Measurements from ENCODE around the gene CNKSR3. TPM values are rescaled to one million over a fixed set of nuclear protein-coding genes. Genes with fewer than 3 reads are reported as not detected.

Gene CNKSR3
- total RNA-seq, 1 experiment from 2014 or later = 5.6 TPM

DNA sequence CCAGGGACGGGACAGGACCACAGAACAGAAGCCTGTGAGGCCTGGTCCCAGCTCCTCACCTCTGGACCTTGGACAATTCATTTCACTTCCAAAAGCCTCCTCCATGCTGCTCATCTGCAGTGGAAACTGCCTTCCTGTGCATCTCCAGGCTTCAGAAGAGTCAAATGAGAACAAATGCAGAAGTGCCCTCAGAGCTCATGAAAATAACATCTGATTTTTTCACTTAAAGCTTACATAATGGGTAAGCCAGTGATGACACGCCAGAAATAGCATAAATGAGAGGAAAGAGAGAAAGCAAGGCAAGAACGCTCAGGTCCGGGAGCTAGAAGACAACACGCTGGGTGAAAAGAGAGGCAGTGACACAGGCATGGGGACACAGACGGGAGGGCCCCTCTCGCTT is 7.9 kb downstream of the CNKSR3 start:
- DNase-seq (ENCODE audit: low read depth) = no peak

DNA sequence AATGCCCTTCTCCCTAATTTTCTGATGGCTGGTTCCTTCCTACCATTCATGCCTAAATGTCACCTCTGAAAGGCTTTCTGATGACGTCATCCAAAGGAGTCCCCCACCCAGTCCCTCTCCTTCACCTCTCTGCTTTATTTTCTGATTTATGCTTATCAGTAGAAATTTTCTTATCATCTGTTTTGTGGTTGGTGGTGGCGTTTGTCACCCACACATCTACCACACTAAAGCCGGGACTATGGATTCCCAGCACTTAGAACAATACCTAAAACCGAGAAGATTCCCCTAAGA is 9.0 kb downstream of the CNKSR3 start:
- no peak for DNase-seq (ENCODE audit: low read depth)

DNA sequence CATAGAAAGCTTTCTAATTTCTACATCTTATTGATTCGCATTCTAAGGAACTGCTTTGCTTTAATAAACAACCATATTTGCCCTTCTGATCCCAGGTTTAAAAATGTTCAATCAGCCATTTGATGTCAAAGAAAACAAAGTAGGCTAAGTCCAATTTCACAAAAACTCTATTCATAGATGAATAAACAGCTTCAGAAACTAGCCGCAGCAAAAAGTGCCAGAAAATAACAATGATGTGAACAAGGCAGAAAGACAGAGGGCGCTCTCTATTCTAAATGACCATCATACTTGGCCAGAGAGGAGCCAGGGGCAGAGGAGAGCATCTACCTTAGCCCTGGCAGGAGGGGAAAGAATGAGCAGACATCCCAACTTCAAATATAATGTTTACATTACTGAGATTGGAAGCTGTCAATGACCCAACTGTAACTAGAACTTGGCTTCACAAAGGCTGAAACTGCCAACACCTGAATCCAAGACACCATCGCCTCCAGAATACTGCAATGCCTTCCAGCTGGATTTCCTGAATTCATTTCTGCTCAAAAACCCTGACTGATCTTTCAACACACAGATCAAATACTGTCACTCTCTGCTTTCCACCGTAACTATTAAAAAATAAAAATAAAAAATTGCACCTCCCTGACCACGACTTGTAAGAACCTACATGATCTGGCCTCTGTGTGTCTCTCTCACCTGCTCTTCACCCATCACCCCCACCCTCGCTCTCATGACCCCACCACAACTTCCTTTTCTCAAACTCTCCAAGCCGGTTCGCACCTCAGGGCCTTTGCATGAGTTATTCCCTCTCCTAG is 9.5 kb downstream of the CNKSR3 start:
- DNase-seq (ENCODE audit: low read depth) = no peak

DNA sequence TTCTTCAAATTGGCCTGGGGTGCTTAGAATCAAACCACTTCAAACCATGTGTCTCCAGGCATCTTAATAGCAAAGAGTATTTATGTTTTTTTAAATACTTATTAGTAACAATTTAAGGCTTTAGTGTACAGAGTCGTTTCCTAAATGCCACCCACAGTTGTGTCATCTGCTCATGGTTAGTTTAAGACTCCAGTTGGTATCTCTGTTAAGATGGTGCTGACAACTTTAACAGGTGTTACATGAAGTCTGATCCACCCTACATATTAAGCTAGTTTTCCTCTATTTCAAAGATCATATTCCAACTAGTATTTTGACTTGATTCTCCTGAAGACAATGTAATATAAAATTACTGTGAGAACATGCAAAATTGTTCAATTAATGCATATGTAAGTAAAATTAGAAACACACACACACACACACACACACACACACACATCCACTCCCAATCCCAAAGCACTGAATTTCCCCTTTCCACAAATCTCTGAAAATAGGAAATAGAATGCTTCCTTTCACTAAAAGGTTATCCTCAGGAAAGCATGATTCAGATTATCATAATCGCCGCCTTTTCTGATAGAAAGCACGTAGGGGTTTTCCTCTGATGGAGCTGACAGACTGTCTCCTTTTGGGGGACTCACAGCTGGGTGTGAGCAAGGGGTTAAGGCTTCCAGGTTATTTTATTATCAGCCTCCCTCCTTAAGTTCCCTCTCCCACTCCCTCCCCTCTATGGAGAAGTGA is 10.5 kb downstream of the CNKSR3 start:
- DNase-seq (ENCODE audit: low read depth) = peak; percentile 76

DNA sequence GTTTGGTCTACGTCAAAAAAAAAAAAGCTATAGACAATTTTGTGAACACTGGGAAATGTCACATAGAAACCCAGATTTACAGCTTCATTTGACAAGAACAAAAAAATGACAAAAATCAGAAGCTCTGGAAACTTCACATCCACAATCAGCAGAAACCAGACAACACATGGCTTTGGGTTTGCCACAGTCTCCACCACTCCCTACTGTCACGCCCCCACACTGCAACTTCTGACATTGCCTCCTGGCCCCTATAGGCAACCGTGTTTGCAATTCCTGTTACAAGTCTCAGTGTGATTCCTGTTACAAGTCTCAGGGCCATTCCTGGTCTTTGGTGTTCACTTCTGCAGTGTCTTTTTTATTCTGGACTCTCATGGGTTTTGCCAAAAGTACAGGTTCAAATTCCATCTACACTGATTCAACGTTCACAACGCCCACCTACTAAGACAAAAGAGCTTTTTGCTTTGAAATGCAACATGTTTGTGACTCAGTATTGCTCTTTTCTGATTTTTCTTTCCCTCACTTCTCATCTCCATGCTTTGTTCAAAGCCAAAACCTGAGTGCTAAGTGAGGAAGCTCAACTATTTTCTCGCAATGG is 12.0 kb downstream of the CNKSR3 start:
- DNase-seq (ENCODE audit: low read depth) = no peak

DNA sequence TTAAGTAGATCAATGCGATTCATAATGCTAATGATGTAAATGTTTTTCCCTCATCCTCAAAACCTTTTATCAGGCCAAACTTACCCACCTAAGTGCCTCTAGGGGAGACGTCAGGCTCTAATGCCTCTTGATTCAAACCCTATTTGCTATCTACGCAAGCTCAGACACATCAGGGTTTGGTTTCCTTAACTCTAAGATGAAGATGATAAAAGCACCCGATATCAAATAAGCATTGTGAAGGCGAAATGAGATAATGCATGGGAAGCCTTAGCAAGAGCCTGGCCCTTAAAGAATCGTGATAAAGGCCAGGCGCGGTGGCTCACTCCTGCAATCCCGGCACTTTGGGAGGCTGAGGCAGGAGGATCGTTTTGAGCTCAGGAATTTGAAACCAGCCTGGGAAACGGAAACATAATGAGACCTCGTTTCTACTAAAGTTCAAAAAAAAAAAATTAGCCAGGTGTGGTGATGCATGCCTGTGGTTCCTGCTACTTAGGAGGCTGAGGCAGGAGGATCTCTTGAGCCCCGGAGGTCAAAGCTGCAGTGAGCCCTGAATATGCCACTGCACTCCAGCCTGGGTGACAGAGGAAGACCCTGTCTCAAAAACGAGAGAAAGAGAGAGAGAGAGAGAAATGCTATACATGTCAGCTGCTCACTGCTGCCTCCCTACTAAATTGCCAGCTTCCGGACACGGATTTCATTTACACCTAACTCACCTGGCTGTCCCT is 13.5 kb downstream of the CNKSR3 start:
- no peak for DNase-seq (ENCODE audit: low read depth)

DNA sequence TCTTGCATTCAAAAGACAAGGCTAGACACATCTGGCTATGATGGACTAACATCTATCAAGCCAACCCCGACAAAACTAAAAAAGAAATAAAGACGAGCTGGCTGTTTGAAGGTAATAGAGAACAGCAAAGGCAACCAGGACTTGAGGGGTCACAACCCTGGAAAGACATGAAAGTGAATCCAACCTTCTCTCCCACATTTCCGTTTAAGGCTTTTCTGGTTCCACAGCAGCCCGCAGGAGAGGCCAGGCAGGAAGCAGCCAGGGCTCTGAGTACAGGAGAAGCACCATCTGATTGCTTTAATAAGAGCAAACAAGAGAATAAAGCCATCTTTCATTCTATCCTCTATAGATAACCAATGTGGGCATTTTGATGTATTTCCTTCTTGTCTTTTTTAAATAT is 14.3 kb downstream of the CNKSR3 start:
- no peak for DNase-seq (ENCODE audit: low read depth)

DNA sequence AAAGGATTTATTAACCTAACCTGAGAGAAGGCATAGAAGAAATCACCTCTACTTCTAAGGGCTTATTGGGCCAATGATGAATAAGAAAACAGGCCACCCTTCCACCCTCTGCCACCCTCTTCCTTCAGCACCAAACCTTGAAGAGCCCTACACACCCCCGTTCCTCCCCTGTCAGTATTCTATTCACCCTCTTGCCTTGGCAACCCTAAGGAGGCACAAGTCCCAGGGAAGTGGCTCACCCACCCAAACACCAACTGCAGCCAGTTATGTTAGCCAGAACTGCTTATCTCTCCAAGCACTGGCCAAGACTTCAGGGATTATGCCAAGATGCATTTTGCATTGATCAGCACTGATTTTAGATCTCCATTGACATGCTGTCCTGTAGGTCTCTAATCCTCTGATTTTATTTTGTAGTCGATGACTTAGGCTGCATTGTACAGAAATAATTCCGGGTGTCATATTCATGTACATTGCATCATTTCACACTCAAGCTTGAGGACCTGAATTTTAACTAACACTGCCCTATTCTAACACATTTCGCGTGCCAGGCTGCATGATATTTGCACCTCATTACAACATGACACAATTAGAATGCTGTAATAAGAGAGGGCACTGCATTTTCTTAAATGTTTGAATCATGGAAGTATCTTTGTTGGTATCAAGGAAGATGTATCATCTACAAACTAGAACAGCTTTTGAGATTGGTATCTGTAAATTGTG is 15.7 kb downstream of the CNKSR3 start:
- DNase-seq (ENCODE audit: low read depth) = no peak

DNA sequence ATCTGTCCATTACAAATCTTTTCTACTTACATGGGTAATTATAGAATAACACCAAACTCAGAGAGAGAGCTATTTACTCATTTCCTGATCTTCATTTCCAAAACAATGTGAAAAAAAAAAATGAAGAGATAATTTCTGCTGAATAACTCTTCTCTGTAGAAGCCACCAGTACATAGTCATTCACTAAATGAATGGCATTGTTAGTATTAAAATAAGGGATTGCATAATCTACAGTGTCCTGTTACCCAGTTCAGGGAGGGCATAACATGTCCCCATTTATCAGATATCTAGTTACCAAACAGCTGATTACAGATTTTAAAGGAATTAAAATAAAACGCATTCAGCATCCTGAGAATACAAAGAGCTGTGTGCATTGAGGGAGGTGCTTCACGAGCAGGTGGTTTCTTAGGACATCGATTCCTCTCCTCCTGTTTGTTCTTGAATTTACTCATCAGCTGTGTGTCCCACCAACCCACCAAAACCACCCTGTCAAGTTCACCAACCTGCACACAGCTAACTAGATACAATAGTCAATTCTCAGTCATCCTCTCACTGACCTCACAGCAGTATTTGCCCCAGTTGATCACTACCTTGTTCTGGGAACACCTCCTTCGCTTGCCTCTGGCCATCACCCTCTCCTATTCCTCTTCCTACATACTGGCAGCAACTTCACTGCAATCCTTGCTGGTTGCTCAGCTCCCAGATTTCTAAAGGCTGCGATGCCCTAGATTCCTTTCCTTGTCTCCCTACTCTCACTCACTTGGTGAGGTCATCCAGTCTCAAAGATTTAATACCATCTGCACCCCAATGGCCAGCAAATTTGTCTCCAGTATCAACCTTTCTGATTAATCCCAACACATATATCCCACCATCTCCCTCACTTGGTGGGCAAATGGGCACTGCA is 18.7 kb downstream of the CNKSR3 start:
- no peak for DNase-seq (ENCODE audit: low read depth)

DNA sequence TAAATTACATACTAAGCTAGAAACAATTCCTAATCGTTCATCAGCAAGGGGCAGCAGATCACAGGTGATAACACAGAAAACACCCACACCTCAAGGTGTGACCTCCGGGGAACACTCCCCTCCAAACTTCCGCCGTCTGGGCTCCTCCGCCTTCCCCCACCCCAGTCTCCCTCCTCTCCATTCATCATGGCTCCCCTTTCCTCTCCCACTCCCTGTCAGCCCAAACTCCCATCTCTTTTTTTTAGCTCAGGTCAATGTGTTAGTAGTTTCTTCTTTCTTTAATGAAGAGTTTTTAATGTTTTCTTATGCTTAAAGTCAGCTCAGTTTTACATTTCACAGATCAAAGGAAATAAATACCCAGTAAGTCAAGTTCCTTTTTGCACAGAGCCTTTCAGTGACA is 20.7 kb downstream of the CNKSR3 start:
- no peak for DNase-seq (ENCODE audit: low read depth)

DNA sequence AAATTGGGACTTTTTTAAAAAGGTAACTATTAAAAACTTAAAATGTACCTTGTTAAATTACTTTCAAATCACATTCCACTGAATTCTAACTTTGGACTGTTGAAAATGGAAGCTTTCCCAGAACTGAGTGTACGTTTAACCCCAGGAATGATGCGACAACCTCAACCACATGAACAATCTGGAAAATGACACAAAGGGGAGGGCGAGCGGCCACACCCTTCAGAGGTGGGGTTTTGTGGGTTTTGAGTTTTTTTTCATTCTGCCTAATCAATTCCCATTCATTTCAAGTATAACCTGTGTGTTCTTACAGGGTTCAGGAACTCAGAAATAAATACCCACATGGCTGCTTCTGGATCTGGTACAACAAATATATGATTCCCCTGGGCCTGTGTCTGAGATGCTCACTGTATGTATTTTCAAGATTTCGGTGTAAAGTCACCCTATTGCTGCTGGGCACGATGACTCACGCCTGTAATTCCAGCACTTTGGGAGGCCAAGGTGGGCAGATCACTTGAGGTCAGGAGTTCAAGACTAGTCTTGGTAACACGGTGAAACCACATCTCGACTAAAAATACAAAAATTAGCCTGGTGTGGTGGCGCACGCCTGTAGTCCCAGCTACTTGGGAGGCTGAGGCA is 21.6 kb downstream of the CNKSR3 start:
- DNase-seq (ENCODE audit: low read depth) = peak; percentile 72

DNA sequence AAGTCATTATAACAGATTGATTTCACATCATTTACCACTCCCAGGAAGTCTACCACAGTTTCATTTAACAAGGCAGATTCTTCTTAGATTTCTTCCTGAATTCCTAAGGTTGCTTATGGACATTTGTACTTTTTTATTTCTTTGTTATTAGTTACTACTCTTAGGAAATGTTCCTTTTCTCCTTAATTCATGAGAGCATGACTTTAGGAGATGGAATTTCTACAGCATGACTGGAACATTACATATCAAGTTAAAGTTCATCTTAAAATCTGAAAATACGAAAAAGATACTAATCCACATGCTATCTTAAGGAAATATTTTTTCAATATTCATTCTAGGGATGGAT is 22.3 kb downstream of the CNKSR3 start:
- DNase-seq (ENCODE audit: low read depth) = peak; percentile 31

DNA sequence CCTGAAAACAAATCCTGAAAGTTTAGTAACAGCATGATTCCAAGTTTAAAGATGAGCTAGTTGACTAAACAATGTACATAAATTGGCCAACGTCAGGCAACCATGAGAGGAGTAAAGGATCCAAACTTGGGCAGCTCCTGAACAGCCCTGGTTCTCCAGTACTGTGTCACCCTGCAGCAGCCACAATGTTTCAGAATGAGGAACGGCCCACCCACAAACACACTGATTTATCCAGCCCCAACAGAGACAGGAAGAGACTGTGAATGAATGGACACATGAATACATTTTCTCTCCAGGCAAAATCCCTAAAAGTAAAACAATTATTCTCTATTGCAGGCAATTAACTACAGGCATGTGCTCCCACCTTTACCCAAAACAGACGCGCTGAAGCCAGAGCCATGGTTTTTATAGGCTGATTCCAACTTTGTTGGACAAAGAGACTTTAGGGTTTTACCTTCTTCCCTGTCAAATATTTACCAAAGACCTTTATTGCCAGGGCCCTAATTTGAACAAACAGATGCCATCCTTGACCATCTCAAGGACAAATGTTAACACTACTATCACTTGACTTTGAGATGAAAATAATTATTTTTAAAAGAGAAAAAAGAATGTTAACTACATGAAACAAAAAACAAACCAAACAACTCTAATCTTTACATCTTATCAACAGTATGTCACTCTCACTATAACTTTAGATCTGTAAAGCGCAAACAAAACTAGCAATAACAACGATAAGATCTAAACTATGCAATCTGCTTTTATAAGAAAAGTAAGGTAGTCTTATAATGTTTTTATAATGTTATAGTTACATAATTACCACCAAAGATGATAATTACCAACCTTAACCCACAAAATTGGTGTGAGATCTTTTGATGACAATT is 22.9 kb downstream of the CNKSR3 start:
- no peak for DNase-seq (ENCODE audit: low read depth)

DNA sequence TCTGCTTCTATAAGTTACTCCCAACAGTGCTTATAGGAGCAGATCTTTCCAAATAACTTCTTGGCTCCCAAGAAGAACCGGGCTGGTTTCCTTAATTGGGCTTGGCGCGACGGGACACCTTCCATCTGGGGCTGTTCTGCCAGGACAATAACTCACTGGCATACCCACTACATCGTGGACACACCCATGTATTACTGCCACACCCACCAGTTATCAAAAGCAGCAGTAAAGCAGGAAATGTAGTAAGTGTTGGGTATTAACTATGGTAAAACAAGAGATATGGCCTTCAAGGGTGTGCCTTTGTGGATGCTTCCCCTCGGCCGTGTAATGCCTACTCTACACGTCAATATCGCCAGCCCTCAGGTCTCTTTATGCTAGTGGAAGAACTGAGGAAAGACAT is 24.7 kb downstream of the CNKSR3 start:
- no peak for DNase-seq (ENCODE audit: low read depth)

DNA sequence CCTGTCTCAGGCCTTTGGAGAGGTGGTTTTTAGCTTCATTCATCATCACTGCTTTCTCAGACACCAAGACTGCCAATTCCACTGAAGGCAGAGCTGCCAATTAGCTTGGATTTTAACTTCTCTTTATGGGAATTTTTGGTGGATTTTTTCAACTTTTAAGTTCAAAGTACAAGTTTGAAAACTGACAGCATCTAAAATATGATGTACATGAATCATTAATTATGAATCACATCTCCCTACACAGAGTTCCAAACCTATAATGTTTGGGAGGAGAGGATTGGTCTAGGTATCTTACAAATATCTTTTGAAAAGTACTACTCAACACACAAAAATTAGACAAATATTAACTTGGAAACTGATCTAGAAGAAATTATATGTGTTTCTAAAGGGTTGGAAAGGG is 25.5 kb downstream of the CNKSR3 start:
- no peak for DNase-seq (ENCODE audit: low read depth)

DNA sequence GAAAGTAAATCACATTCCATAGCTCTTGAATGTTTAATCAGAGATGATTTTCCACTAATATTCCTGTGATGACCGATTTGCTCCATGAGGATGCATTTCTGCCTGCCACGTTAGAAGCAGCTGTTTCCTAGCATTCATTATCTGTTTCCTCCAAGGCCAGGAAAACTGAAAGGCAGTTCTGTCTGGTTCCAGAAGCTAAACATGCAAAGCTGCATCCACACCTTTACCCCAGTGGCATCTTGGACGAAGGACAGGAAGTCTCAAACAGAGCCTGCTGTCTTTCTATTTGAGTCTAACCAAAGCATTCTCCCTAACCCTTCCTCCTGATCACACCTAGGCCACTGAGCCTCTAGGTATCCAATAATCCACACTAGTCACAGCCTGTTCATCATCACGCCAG is 27.6 kb downstream of the CNKSR3 start:
- DNase-seq (ENCODE audit: low read depth) = peak; percentile 58

DNA sequence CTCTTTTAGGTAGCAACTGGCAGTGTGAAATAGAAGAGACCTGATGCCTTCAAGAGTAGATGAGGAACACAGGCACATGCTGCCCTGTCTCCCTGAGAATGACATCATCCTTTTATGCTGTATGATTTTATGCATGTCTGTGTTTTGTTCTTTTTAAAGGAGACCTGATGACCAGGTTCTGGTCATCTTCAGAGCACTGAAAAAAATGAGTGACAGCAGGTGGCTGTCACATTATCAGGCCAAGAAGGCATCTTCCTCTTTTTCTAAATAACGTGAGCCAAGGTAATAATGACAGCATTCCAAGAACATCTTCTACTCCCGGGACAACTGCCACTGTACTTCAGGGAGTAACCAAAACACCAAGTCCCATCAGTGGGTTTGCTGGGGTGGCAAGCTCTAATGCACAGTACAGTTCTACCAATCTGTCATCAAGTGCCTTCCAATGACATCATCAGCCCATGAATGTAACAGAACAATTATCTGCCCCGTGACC is 28.9 kb downstream of the CNKSR3 start:
- no peak for DNase-seq (ENCODE audit: low read depth)

DNA sequence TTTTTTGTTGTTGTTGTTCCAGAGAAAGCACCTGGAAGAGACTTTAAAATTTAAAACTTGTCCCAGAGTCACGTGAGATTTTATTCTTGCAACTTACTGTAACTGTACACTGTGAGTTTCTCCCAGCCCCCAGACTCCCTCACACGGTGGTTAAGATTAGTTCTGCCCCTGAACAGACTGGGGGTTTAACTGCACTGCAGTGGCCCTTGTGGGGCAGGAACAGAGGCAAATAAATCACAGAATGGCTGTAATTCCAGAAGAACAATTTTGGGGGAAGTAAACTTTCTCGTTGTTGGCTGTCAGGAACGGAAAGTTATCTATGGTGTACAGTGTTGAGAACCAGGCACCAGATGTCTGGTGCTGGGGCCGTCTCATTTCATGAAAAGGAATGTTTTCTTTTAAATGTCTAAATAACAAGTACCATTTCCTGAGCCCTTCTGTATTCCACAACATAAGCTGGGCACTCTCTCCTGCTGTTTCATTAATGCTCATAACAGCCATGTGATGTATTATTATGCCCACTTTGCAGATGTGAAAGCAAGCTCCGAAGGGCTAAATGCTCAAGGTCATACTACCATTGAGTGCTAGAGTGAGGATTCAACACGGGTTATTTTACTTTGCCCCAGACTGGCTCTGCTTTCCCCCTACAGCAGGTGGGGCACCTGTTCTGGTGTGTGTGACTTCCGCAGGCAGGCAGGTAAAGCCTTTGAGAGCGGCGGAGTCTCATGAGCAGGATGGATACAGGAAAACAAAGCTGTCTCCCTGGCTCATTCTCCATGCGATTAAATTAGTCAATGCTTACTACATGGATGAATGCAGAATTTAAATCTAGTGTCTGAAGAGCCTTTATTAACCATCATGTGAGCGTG is 30.5 kb downstream of the CNKSR3 start:
- DNase-seq (ENCODE audit: low read depth) = no peak

All from LHCN-M2 (cell line).